ENCODE data around the gene ANXA1.

ANXA1 gene

DNA sequence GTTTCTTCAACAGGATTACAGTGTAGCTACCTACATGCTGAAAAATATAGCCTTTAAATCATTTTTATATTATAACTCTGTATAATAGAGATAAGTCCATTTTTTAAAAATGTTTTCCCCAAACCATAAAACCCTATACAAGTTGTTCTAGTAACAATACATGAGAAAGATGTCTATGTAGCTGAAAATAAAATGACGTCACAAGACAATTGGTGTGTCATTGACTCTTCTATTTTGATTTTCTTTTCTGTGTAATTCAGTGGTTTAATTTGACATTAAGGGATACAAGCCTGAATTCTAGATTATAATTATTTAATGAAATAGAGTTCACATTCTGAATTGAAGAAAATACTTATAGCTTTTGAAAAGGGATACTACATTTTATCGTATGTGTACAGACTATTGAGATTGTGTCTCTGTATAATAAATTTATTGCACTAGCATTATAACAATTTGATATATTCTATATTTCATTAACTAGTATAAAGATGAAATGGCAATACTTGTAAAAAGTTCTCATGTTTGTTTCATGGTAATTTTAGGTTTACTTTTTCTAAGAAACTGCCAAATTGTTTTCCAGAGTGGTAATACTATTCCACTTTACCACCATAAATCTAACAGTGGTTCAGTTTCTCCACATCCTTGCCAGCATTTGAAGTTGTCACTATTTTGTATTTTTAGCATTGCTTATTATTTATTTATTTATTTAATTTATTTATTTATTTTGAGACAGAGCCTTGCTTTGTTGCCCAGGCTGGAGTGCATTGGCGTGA, 18.7 kb downstream of the ANXA1 start:
- no peaks in the 10 kb centered on the region for H3K79me2 ChIP-seq (ENCODE audit: insufficient read depth, low read length)
- H3K9me3 ChIP-seq (ENCODE audit: insufficient read depth, low read depth, low read length): no peaks in the 10 kb centered on the region
- H3K36me3 ChIP-seq (ENCODE audit: insufficient read depth, low read length): peaks cover 35% of the 10 kb centered on the region; the same call in 1 of the 2 replicates
- no peak overlapping the region for H3K4me3 ChIP-seq (ENCODE audit: low read length, poor library complexity, severe bottlenecking)
- H4K20me1 ChIP-seq (ENCODE audit: insufficient read depth, low read length, poor library complexity, severe bottlenecking): no peaks in the 10 kb centered on the region
- no peaks in the 10 kb centered on the region for H3K9me2 ChIP-seq (replicated peaks; ENCODE audit: low read depth, low read length)
- TF ChIP-seq, protein P1, sequence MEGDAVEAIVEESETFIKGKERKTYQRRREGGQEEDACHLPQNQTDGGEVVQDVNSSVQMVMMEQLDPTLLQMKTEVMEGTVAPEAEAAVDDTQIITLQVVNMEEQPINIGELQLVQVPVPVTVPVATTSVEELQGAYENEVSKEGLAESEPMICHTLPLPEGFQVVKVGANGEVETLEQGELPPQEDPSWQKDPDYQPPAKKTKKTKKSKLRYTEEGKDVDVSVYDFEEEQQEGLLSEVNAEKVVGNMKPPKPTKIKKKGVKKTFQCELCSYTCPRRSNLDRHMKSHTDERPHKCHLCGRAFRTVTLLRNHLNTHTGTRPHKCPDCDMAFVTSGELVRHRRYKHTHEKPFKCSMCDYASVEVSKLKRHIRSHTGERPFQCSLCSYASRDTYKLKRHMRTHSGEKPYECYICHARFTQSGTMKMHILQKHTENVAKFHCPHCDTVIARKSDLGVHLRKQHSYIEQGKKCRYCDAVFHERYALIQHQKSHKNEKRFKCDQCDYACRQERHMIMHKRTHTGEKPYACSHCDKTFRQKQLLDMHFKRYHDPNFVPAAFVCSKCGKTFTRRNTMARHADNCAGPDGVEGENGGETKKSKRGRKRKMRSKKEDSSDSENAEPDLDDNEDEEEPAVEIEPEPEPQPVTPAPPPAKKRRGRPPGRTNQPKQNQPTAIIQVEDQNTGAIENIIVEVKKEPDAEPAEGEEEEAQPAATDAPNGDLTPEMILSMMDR (conservative IDR thresholded peaks at IDR 0.05; ENCODE audit: low read length): no peak
- no peak for TF ChIP-seq EZH2phosphoT487 (IDR thresholded peaks at IDR 0.05; ENCODE audit: borderline replicate concordance)
- peaks cover 22% of the 10 kb centered on the region for H3K4me1 ChIP-seq (ENCODE audit: insufficient read depth, low read length, poor library complexity, severe bottlenecking)
- no peaks in the 10 kb centered on the region for H3K27me3 ChIP-seq (ENCODE audit: insufficient read depth, low read length, poor library complexity, severe bottlenecking)
- no peak overlapping the region for H3K9ac ChIP-seq (ENCODE audit: low read depth, low read length, poor library complexity, severe bottlenecking)
- H3K4me2 ChIP-seq (ENCODE audit: low read depth, low read length, poor library complexity, severe bottlenecking): no peak overlapping the region
- no peak overlapping the region for H2AFZ ChIP-seq (ENCODE audit: low read length)
- H3F3A ChIP-seq (ENCODE audit: low read depth): no peaks in the 10 kb centered on the region

GRCh38 chr9:73172901-73173215, 21.2 kb downstream of the ANXA1 start:
- Histone ChIP-seq H3F3A (ENCODE audit: low read depth) (no peaks in the 10 kb centered on the region), H3K9me3 (ENCODE audit: insufficient read depth, low read depth, low read length) (no peaks in the 10 kb centered on the region), H3K4me3 (ENCODE audit: low read length, poor library complexity, severe bottlenecking) (no peak overlapping the region), H2AFZ (ENCODE audit: low read length) (no peak overlapping the region), H3K4me1 (ENCODE audit: insufficient read depth, low read length, poor library complexity, severe bottlenecking) (peaks cover 5% of the 10 kb centered on the region), H3K36me3 (ENCODE audit: insufficient read depth, low read length) (peaks cover 17% of the 10 kb centered on the region; the same call in 1 of the 2 replicates), H3K27me3 (ENCODE audit: insufficient read depth, low read length, poor library complexity, severe bottlenecking) (no peaks in the 10 kb centered on the region), H3K9ac (ENCODE audit: low read depth, low read length, poor library complexity, severe bottlenecking) (no peak overlapping the region), H3K4me2 (ENCODE audit: low read depth, low read length, poor library complexity, severe bottlenecking) (no peak overlapping the region), H4K20me1 (ENCODE audit: insufficient read depth, low read length, poor library complexity, severe bottlenecking) (no peaks in the 10 kb centered on the region), H3K9me2 (replicated peaks; ENCODE audit: low read depth, low read length) (no peaks in the 10 kb centered on the region), H3K79me2 (ENCODE audit: insufficient read depth, low read length) (no peaks in the 10 kb centered on the region)
- no peak for TF ChIP-seq EZH2phosphoT487 (IDR thresholded peaks at IDR 0.05; ENCODE audit: borderline replicate concordance)
- TF ChIP-seq, protein P1 (conservative IDR thresholded peaks at IDR 0.05; ENCODE audit: low read length): no peak

DNA sequence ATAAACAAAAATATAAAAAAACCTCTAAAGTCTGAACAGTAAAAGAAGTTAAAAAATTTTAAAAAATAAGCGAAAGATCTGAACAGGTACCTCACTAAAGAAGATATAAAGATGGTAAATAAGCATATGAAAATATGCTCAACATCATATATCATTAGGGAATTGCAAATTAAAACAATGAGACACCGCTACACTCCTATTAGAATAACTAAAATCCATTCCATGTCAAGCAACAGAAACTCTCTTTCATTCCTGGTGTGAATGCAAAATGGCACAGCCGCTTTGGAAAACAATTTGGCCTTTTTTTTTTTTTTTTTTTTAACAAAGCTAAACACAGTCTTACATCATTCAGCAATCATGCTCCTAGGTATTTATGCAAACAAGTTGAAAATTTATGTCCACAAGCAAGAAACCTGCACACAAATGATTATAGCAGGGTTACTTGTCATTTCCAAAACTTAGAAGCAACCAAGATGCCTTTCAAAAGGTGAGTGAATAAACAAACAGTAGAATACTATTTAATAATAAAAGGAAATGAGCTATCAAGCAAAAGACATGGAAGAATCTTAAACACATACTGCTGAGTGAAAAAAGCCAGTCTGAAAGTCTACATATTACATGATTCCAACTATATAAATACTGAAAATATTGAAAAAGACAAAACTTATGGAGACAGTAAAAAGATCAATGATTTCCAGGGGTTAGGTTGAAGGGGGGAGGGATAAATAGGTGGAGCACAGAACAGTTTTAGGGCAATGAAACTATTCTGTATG, 22.1 kb downstream of the ANXA1 start:
- no peak for TF ChIP-seq EZH2phosphoT487 (IDR thresholded peaks at IDR 0.05; ENCODE audit: borderline replicate concordance)
- TF ChIP-seq, protein P1 (conservative IDR thresholded peaks at IDR 0.05; ENCODE audit: low read length): no peak
- Histone ChIP-seq H3K79me2 (ENCODE audit: insufficient read depth, low read length) (no peaks in the 10 kb centered on the region), H3K9me2 (replicated peaks; ENCODE audit: low read depth, low read length) (no peaks in the 10 kb centered on the region), H3K4me2 (ENCODE audit: low read depth, low read length, poor library complexity, severe bottlenecking) (no peak overlapping the region), H3K9me3 (ENCODE audit: insufficient read depth, low read depth, low read length) (no peaks in the 10 kb centered on the region), H4K20me1 (ENCODE audit: insufficient read depth, low read length, poor library complexity, severe bottlenecking) (no peaks in the 10 kb centered on the region), H3K4me3 (ENCODE audit: low read length, poor library complexity, severe bottlenecking) (no peak overlapping the region), H3K27me3 (ENCODE audit: insufficient read depth, low read length, poor library complexity, severe bottlenecking) (no peaks in the 10 kb centered on the region), H3F3A (ENCODE audit: low read depth) (no peaks in the 10 kb centered on the region), H2AFZ (ENCODE audit: low read length) (no peak overlapping the region), H3K9ac (ENCODE audit: low read depth, low read length, poor library complexity, severe bottlenecking) (no peak overlapping the region), H3K4me1 (ENCODE audit: insufficient read depth, low read length, poor library complexity, severe bottlenecking) (no peaks in the 10 kb centered on the region), H3K36me3 (ENCODE audit: insufficient read depth, low read length) (peaks cover 13% of the 10 kb centered on the region; the same call in 1 of the 2 replicates)

Data from Loucy (cell line).